Natural killer cell (primary cell): ENCODE results near the gene ERFL. TPM values are rescaled to one million over a fixed set of nuclear protein-coding genes. Genes with fewer than 3 reads are reported as not detected.

Experiments used
- ATAC-seq, 3 donors: fragments of 150-1000 bp in 2 of 3; fragments of 200-7000 bp in 1 of 3; cut with Tn5 transposase; 1 replicate in 1 of 3; 2 replicates in 2 of 3; pipeline ENCODE4 v1.10.0; 2021; ENCODE audit warnings: mild to moderate bottlenecking in 2 of 3, moderate library complexity in 2 of 3
- DNase-seq, 2 donors: peaks; one replicate each; pipeline versions ENCODE4 v3.0.0 to v3.0.0-alpha.2; 2013 to 2021; ENCODE audit warnings: mixed read lengths in 1 of 2
- H3K27ac ChIP-seq: one replicate; pipeline ENCODE4 v1.5.1; 2013; ENCODE audit warnings: mild to moderate bottlenecking, low read length
- H3K27me3 ChIP-seq: one replicate; pipeline ENCODE4 v1.6.1; 2013; ENCODE audit warnings: low read length; ENCODE audit not compliant: control insufficient read depth, insufficient read depth
- H3K36me3 ChIP-seq: one replicate; pipeline ENCODE4 v1.6.1; 2013; ENCODE audit warnings: low read length; ENCODE audit not compliant: control insufficient read depth, insufficient read depth
- H3K4me1 ChIP-seq: one replicate; pipeline ENCODE4 v1.6.1; 2013; ENCODE audit warnings: low read length; ENCODE audit not compliant: control insufficient read depth, insufficient read depth
- H3K4me3 ChIP-seq: one replicate; pipeline ENCODE4 v1.5.1; 2013; ENCODE audit warnings: low read length
- H3K9me3 ChIP-seq: one replicate; pipeline ENCODE4 v1.6.1; 2013; ENCODE audit warnings: low read length; ENCODE audit not compliant: control insufficient read depth, insufficient read depth
- H3K27ac Mint-ChIP-seq, 2 donors: one replicate each; pipeline ENCODE4 v1.8.0; 2022; ENCODE audit warnings: mild to moderate bottlenecking in 2 of 2, mixed read lengths in 2 of 2, moderate library complexity in 1 of 2
- H3K27me3 Mint-ChIP-seq, 2 donors: one replicate each; pipeline ENCODE4 v1.8.0; 2022; ENCODE audit warnings: low read depth in 2 of 2, mixed read lengths in 2 of 2
- H3K36me3 Mint-ChIP-seq: one replicate; pipeline ENCODE4 v1.8.0; 2022; ENCODE audit warnings: mixed read lengths
- H3K4me1 Mint-ChIP-seq, 2 donors: one replicate each; pipeline ENCODE4 v1.8.0; 2022; ENCODE audit warnings: mixed read lengths in 2 of 2
- H3K4me3 Mint-ChIP-seq: one replicate; pipeline ENCODE4 v1.8.0; 2022; ENCODE audit warnings: mild to moderate bottlenecking, moderate library complexity, mixed read lengths
- H3K9me3 Mint-ChIP-seq, 2 donors: one replicate each; pipeline ENCODE4 v1.8.0; 2022; ENCODE audit warnings: mixed read lengths in 2 of 2
- WGBS: methylation state at CpG from one replicate; pipeline ENCODE4 v1.1.7; 2013; ENCODE audit warnings: missing lambda C conversion rate; ENCODE audit not compliant: insufficient coverage; 5-methylcytosine and 5-hydroxymethylcytosine counted together
- intact Hi-C: fragments of 100-400 bp; cut with micrococcal nuclease; formaldehyde crosslinking; loops from one replicate; pipeline ENCODE4 v1.14.2; 2022
- total RNA-seq, 4 donors: library from RNA; stranded (reverse); fragments of 120-200 nt in 1 of 4; gene quantifications; one replicate each; pipeline versions ENCODE4 v1.2.3 to v1.2.4, GENCODE V29; 2013 to 2022
- TF ChIP-seq, protein P1 (sequence below): fragments of 200-600 bp; IDR thresholded peaks from one replicate; pipeline ENCODE4 v1.8.0; 2022; ENCODE audit warnings: antibody characterized with exemption

The ERFL gene
- total RNA-seq, 3 donors from 2014 or later (not counting 1 experiment from before 2014, with no cell fraction given), result 1.1 to 2.1 (median 1.5) TPM

DNA sequence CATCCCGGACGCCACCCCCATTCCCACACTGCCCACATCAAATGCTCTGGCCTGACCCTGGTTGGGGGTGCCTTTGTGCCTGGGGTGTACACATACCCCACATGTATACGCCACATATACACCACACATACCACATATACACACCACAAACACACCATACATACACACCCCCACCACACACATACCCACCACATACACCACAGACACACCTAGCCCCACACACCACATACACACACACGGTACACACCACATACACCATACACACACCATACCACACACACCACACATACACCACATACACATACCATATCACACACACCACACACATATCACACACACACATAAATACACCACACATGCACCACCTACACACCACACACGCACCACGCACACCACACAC is 10.2 kb downstream of the ERFL start:
- no peak overlapping the region for H3K27ac Mint-ChIP-seq
- no peak overlapping the region for H3K27ac ChIP-seq
- peaks cover 54% of the 10 kb centered on the region for H3K27me3 ChIP-seq
- H3K4me3 ChIP-seq, result no peak overlapping the region
- H3K9me3 Mint-ChIP-seq, result no peaks in the 10 kb centered on the region
- no peak overlapping the region for H3K4me3 Mint-ChIP-seq
- 58% methylated on average over 6 of the region's 6 CpGs for WGBS
- ATAC-seq (peak in 1 of 3 donors; percentile 21), DNase-seq (no peak)
- H3K4me1 Mint-ChIP-seq, result peaks cover 10 to 18% of the 10 kb centered on the region in 2 donors
- no peaks in the 10 kb centered on the region for H3K9me3 ChIP-seq
- H3K36me3 Mint-ChIP-seq, result no peaks in the 10 kb centered on the region
- TF ChIP-seq, protein P1, sequence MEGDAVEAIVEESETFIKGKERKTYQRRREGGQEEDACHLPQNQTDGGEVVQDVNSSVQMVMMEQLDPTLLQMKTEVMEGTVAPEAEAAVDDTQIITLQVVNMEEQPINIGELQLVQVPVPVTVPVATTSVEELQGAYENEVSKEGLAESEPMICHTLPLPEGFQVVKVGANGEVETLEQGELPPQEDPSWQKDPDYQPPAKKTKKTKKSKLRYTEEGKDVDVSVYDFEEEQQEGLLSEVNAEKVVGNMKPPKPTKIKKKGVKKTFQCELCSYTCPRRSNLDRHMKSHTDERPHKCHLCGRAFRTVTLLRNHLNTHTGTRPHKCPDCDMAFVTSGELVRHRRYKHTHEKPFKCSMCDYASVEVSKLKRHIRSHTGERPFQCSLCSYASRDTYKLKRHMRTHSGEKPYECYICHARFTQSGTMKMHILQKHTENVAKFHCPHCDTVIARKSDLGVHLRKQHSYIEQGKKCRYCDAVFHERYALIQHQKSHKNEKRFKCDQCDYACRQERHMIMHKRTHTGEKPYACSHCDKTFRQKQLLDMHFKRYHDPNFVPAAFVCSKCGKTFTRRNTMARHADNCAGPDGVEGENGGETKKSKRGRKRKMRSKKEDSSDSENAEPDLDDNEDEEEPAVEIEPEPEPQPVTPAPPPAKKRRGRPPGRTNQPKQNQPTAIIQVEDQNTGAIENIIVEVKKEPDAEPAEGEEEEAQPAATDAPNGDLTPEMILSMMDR, result no peak
- peaks cover 9 to 28% of the 10 kb centered on the region in 2 donors for H3K27me3 Mint-ChIP-seq
- intact Hi-C loops, result no loop called here
- H3K36me3 ChIP-seq, result no peaks in the 10 kb centered on the region
- H3K4me1 ChIP-seq, result peaks cover 40% of the 10 kb centered on the region

DNA sequence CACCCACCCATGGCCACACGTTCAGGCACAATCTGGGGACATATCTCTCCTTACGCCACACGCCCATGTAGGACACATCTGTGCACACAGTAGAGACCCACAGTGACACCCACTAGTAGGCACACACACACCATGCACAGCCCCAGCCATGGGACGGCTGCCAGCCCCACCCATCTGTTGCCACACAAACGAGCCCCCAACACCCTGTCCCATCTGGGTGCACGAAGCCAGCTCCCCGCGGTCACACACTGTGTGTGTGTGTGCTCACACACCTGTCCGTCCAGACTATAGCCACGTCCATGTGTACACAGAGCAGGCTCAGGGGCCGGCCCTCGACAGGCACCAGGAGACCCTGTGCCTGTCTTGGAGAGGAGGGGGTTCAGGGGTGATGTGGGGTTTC is 10.6 kb downstream of the ERFL start:
- WGBS, result 72% methylated on average over 12 of the region's 12 CpGs
- Histone ChIP-seq H3K27me3 (peaks cover 54% of the 10 kb centered on the region), H3K4me3 (no peak overlapping the region), H3K36me3 (no peaks in the 10 kb centered on the region), H3K4me1 (peaks cover 44% of the 10 kb centered on the region), H3K27ac (no peak overlapping the region), H3K9me3 (no peaks in the 10 kb centered on the region)
- Mint-ChIP-seq H3K4me3 (no peak overlapping the region), H3K9me3 (no peaks in the 10 kb centered on the region), H3K4me1 (peaks cover 10 to 16% of the 10 kb centered on the region in 2 donors), H3K36me3 (no peaks in the 10 kb centered on the region), H3K27me3 (peaks cover 7 to 28% of the 10 kb centered on the region in 2 donors), H3K27ac (no peak overlapping the region)
- TF ChIP-seq, protein P1, result no peak
- ATAC-seq, result peak in 1 of 3 donors; percentile 19
- no peak for DNase-seq
- intact Hi-C loops, result no loop called here

DNA sequence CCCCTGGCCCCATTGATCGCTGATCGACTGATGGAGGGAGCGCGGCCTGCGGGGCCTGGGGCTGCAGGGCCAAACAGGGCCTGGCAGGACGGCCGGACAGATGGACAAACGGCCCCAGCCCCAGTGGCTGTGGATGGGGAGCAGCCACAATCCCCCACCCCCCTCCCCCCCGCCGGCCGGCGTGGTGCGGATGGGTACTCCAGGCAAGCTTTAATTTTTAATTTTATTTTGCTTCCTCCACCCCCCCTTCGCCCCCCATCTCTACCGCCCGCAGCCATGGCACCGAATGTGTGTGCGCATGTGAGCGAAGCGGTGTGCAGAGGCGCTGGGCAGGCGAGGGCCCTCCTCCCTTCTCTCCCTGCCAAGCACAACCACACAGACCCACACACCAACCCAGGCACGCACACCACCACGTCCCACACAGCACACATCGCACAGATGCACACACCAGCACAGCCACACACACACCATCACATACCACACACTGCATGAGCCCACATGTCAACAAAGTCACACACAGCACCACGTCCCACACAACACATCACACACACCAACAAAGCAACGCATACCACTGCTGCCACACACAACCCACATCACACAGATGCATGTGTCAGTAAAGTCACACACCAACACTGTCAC is 12.4 kb downstream of the ERFL start:
- Histone ChIP-seq H3K36me3 (no peaks in the 10 kb centered on the region), H3K27me3 (peaks cover 47% of the 10 kb centered on the region), H3K27ac (no peak overlapping the region), H3K9me3 (no peaks in the 10 kb centered on the region), H3K4me1 (peaks cover 51% of the 10 kb centered on the region), H3K4me3 (no peak overlapping the region)
- ATAC-seq (peak; percentile 15 to 30 (median 15)), DNase-seq (peak in 1 of 2 donors; percentile 52)
- intact Hi-C loops, result no loop called here
- H3K9me3 Mint-ChIP-seq, result no peaks in the 10 kb centered on the region
- no peak overlapping the region for H3K4me3 Mint-ChIP-seq
- H3K27ac Mint-ChIP-seq, result no peak overlapping the region
- H3K27me3 Mint-ChIP-seq, result peaks cover 0 to 21% of the 10 kb centered on the region in 2 donors
- TF ChIP-seq, protein P1, result no peak
- no peaks in the 10 kb centered on the region for H3K36me3 Mint-ChIP-seq
- peaks cover 1 to 17% of the 10 kb centered on the region in 2 donors for H3K4me1 Mint-ChIP-seq
- WGBS, result 26% methylated on average over 23 of the region's 27 CpGs
